ENCODE data around the gene AR. TPM values are rescaled to one million over a fixed set of nuclear protein-coding genes. Genes with fewer than 3 reads are reported as not detected.

Gene AR
- total RNA-seq, 2 experiments from 2014 or later, result not detected

- ChIA-PET CTCF (no interaction called here), POLR2A (no interaction called here)
- Histone ChIP-seq H3K4me1 (ENCODE audit: insufficient read depth, low read length) (no peaks in the 10 kb centered on the region), H3K27me3 (ENCODE audit: control insufficient read depth in 1 of 2, insufficient read depth in 2 of 2, low read length in 2 of 2) (no peaks in the 10 kb centered on the region), H3K9me3 (ENCODE audit: control insufficient read depth in 1 of 2, insufficient read depth in 1 of 2, low read length in 2 of 2) (no peaks in the 10 kb centered on the region), H3K27ac (ENCODE audit: low read depth in 1 of 2, low read length in 2 of 2) (no peak overlapping the region), H3K4me3 (ENCODE audit: low read length) (no peak overlapping the region), H3K36me3 (ENCODE audit: insufficient read depth, low read length) (no peaks in the 10 kb centered on the region)
- H3K27ac Mint-ChIP-seq, result no peak overlapping the region
- DNase-seq (no peak), ATAC-seq (ENCODE audit: poor library complexity) (no peak)
- no peaks in the 10 kb centered on the region for H3K36me3 Mint-ChIP-seq (ENCODE audit: low read depth)
- H3K4me1 Mint-ChIP-seq (ENCODE audit: low read depth), result no peaks in the 10 kb centered on the region
- H3K9me3 Mint-ChIP-seq, result no peaks in the 10 kb centered on the region
- intact Hi-C loops (cut with DNase I, micrococcal nuclease), result no loop called here
- H3K4me3 Mint-ChIP-seq, result no peak overlapping the region
- TF ChIP-seq, protein P1, sequence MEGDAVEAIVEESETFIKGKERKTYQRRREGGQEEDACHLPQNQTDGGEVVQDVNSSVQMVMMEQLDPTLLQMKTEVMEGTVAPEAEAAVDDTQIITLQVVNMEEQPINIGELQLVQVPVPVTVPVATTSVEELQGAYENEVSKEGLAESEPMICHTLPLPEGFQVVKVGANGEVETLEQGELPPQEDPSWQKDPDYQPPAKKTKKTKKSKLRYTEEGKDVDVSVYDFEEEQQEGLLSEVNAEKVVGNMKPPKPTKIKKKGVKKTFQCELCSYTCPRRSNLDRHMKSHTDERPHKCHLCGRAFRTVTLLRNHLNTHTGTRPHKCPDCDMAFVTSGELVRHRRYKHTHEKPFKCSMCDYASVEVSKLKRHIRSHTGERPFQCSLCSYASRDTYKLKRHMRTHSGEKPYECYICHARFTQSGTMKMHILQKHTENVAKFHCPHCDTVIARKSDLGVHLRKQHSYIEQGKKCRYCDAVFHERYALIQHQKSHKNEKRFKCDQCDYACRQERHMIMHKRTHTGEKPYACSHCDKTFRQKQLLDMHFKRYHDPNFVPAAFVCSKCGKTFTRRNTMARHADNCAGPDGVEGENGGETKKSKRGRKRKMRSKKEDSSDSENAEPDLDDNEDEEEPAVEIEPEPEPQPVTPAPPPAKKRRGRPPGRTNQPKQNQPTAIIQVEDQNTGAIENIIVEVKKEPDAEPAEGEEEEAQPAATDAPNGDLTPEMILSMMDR (IDR thresholded peaks at IDR 0.05), result no peak
- H3K27me3 Mint-ChIP-seq, result no peaks in the 10 kb centered on the region
Measured at GRCh38 chrX:67523932-67524331, 19.9 kb upstream of the AR start.

GRCh38 chrX:67524428-67524827 is 19.4 kb upstream of the AR start:
- ATAC-seq (ENCODE audit: poor library complexity) (no peak), DNase-seq (no peak)
- POLR2A ChIA-PET, result no interaction called here
- H3K9me3 ChIP-seq (ENCODE audit: control insufficient read depth in 1 of 2, insufficient read depth in 1 of 2, low read length in 2 of 2), result no peaks in the 10 kb centered on the region
- H3K4me3 ChIP-seq (ENCODE audit: low read length), result no peak overlapping the region
- Mint-ChIP-seq H3K4me3 (no peak overlapping the region), H3K36me3 (ENCODE audit: low read depth) (no peaks in the 10 kb centered on the region), H3K27me3 (no peaks in the 10 kb centered on the region), H3K4me1 (ENCODE audit: low read depth) (no peaks in the 10 kb centered on the region), H3K9me3 (no peaks in the 10 kb centered on the region), H3K27ac (no peak overlapping the region)
- no peak overlapping the region for H3K27ac ChIP-seq (ENCODE audit: low read depth in 1 of 2, low read length in 2 of 2)
- intact Hi-C loops (cut with DNase I, micrococcal nuclease), result no loop called here
- no peaks in the 10 kb centered on the region for H3K4me1 ChIP-seq (ENCODE audit: insufficient read depth, low read length)
- TF ChIP-seq, protein P1 (IDR thresholded peaks at IDR 0.05), result no peak
- H3K27me3 ChIP-seq (ENCODE audit: control insufficient read depth in 1 of 2, insufficient read depth in 2 of 2, low read length in 2 of 2), result no peaks in the 10 kb centered on the region
- H3K36me3 ChIP-seq (ENCODE audit: insufficient read depth, low read length), result no peaks in the 10 kb centered on the region
- CTCF ChIA-PET, result no interaction called here

DNA sequence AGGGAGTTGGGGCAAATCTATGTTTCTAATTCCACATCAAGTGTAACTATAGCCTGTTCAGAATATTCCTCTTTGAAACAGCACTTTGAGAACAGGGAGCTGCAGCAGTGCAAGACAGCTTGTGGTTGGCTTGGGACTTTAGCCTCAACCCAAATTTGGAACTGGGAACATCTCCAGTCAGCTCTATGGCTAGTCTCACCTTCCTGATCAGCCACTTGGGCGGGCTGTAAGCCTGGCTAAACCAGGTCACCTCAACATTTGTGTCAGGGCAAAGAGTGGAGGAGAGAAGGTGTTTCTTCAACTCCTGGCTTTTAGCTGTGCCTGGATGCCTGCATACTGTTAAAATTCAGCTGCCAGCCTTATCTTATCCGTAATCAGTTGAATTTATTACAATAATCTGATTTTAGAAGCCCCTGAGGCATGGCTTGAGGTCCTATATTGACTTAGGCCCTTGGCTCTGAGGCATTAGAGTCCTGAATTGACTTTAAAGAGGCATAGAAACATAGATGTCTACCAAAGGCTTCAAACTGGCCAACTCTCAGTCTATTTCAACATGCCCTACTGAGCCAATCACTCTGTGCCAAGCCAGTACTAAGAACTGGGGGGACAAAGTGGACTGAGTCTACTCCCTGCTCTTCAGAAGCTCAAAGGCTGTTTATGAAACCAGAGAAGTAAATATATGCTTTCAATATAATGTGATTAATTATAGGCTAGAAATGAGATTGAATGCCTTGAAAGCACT is 18.7 kb upstream of the AR start:
- no peaks in the 10 kb centered on the region for H3K36me3 ChIP-seq (ENCODE audit: insufficient read depth, low read length)
- DNase-seq (no peak), ATAC-seq (ENCODE audit: poor library complexity) (no peak)
- no peak overlapping the region for H3K4me3 Mint-ChIP-seq
- H3K4me1 ChIP-seq (ENCODE audit: insufficient read depth, low read length), result no peaks in the 10 kb centered on the region
- no peaks in the 10 kb centered on the region for H3K27me3 ChIP-seq (ENCODE audit: control insufficient read depth in 1 of 2, insufficient read depth in 2 of 2, low read length in 2 of 2)
- intact Hi-C loops (cut with DNase I, micrococcal nuclease), result no loop called here
- no peaks in the 10 kb centered on the region for H3K27me3 Mint-ChIP-seq
- H3K4me1 Mint-ChIP-seq (ENCODE audit: low read depth), result no peaks in the 10 kb centered on the region
- no peaks in the 10 kb centered on the region for H3K36me3 Mint-ChIP-seq (ENCODE audit: low read depth)
- H3K27ac Mint-ChIP-seq, result no peak overlapping the region
- ChIA-PET CTCF (no interaction called here), POLR2A (no interaction called here)
- TF ChIP-seq, protein P1 (IDR thresholded peaks at IDR 0.05), result no peak
- no peaks in the 10 kb centered on the region for H3K9me3 ChIP-seq (ENCODE audit: control insufficient read depth in 1 of 2, insufficient read depth in 1 of 2, low read length in 2 of 2)
- H3K9me3 Mint-ChIP-seq, result no peaks in the 10 kb centered on the region
- no peak overlapping the region for H3K27ac ChIP-seq (ENCODE audit: low read depth in 1 of 2, low read length in 2 of 2)
- no peak overlapping the region for H3K4me3 ChIP-seq (ENCODE audit: low read length)

All from CD4-positive, alpha-beta T cell (primary cell).